CD4-positive, alpha-beta memory T cell (primary cell): ENCODE data around the gene ZNF516. TPM values are rescaled to one million over a fixed set of nuclear protein-coding genes. Genes with fewer than 3 reads are reported as not detected.

Experiments used
- CTCF ChIA-PET: fragments of 350-600 bp; sonication (Branson Sonifier 250); formaldehyde crosslinking; loops from one replicate; lab custom pipeline; 2021; ENCODE audit warnings: inconsistent platforms; ENCODE audit not compliant: partially characterized antibody; lab: Charles Lee
- POLR2A ChIA-PET: fragments of 350-600 bp; sonication (Branson Sonifier 250); formaldehyde crosslinking; loops from one replicate; lab custom pipeline; 2021; ENCODE audit not compliant: partially characterized antibody; lab: Charles Lee
- DNase-seq, 5 donors: peaks; one replicate each; pipeline versions ENCODE4 v3.0.0 to v3.0.0-alpha.2; 2020 to 2022; ENCODE audit warnings: mixed read lengths in 1 of 5
- H3K27ac ChIP-seq: one replicate; pipeline ENCODE4 v1.7.0; 2013; ENCODE audit warnings: low read depth, low read length
- H3K27me3 ChIP-seq: 2 replicates; pipeline ENCODE4 v1.7.0; 2013; ENCODE audit warnings: mild to moderate bottlenecking, low read length, moderate library complexity; ENCODE audit not compliant: insufficient read depth
- H3K36me3 ChIP-seq: 2 replicates; pipeline ENCODE4 v1.7.0; 2013; ENCODE audit warnings: mild to moderate bottlenecking, low read length, moderate library complexity; ENCODE audit not compliant: insufficient read depth
- H3K4me1 ChIP-seq: 2 replicates; pipeline ENCODE4 v1.7.0; 2013; ENCODE audit warnings: mild to moderate bottlenecking, low read length, moderate library complexity; ENCODE audit not compliant: insufficient read depth
- H3K4me3 ChIP-seq, 2 donors: one replicate each; pipeline ENCODE4 v1.7.0; 2013; ENCODE audit warnings: low read length in 2 of 2, mild to moderate bottlenecking in 1 of 2
- H3K9me3 ChIP-seq, 2 donors: one replicate each; pipeline ENCODE4 v1.7.0; 2013; ENCODE audit warnings: low read length in 2 of 2, control low read depth in 1 of 2; ENCODE audit not compliant: control insufficient read depth in 1 of 2
- H3K27ac Mint-ChIP-seq, 7 donors: one replicate each; pipeline ENCODE4 v1.8.0; 2020 to 2021; ENCODE audit warnings: mixed read lengths in 7 of 7, mild to moderate bottlenecking in 6 of 7, inconsistent platforms in 3 of 7, moderate library complexity in 3 of 7
- H3K27me3 Mint-ChIP-seq, 2 donors: one replicate each; pipeline ENCODE4 v1.8.0; 2020 to 2021; ENCODE audit warnings: mixed read lengths in 2 of 2
- H3K36me3 Mint-ChIP-seq, 2 donors: one replicate each; pipeline ENCODE4 v1.8.0; 2020 to 2021; ENCODE audit warnings: mixed read lengths in 2 of 2, inconsistent platforms in 1 of 2, mild to moderate bottlenecking in 1 of 2
- H3K4me1 Mint-ChIP-seq, 4 donors: one replicate each; pipeline ENCODE4 v1.8.0; 2020 to 2021; ENCODE audit warnings: mixed read lengths in 4 of 4, mild to moderate bottlenecking in 1 of 4
- H3K4me3 Mint-ChIP-seq, 8 donors: one replicate each; pipeline ENCODE4 v1.8.0; 2020 to 2021; ENCODE audit warnings: mixed read lengths in 8 of 8, mild to moderate bottlenecking in 7 of 8, moderate library complexity in 6 of 8, inconsistent platforms in 3 of 8
- H3K9me3 Mint-ChIP-seq, 8 donors: one replicate each; pipeline ENCODE4 v1.8.0; 2020 to 2021; ENCODE audit warnings: mixed read lengths in 8 of 8, mild to moderate bottlenecking in 5 of 8, inconsistent platforms in 3 of 8, moderate library complexity in 1 of 8
- intact Hi-C: fragments of 100-400 bp; cut with micrococcal nuclease; formaldehyde crosslinking; loops from one replicate; pipeline ENCODE4 v1.15.1; 2023
- polyA plus RNA-seq, 2 donors: library from polyadenylated mRNA; unstranded; fragments of 300-500 nt; fragmentation: Illumina TruSeq; gene quantifications; one replicate each; pipeline ENCODE4 v1.2.3, GENCODE V29; 2021
- total RNA-seq, 2 experiments: library from RNA; stranded (reverse); gene quantifications; one replicate each; pipeline ENCODE4 v1.2.3, GENCODE V29; 2021

The ZNF516 gene
- total and polyA plus RNA-seq, 4 experiments from 2014 or later = 0.25 to 9.9 (median 4.9) TPM

- peaks cover 0 to 4% of the 10 kb centered on the region in 2 donors for H3K27me3 Mint-ChIP-seq
- peak in 4 of 5 donors; percentile 17 to 33 (median 22) for DNase-seq
- H3K4me1 Mint-ChIP-seq = peaks cover 0 to 19% (median 4%) of the 10 kb centered on the region in 4 donors
- Histone ChIP-seq H3K9me3 (no peaks in the 10 kb centered on the region), H3K36me3 (no peaks in the 10 kb centered on the region), H3K4me1 (peaks cover 3% of the 10 kb centered on the region), H3K27ac (no peak overlapping the region), H3K27me3 (no peaks in the 10 kb centered on the region), H3K4me3 (no peak overlapping the region)
- H3K4me3 Mint-ChIP-seq = peak overlapping the region in 1 of 8 donors; percentile 26
- H3K9me3 Mint-ChIP-seq = peaks cover 0 to 2% (median 0%) of the 10 kb centered on the region in 8 donors
- no peak overlapping the region for H3K27ac Mint-ChIP-seq
- H3K36me3 Mint-ChIP-seq = no peaks in the 10 kb centered on the region
- ChIA-PET CTCF (no interaction called here), POLR2A (no interaction called here)
- intact Hi-C loops = no loop called here
Observed at GRCh38 chr18:76405681-76406356, 89.2 kb downstream of the ZNF516 start.

DNA sequence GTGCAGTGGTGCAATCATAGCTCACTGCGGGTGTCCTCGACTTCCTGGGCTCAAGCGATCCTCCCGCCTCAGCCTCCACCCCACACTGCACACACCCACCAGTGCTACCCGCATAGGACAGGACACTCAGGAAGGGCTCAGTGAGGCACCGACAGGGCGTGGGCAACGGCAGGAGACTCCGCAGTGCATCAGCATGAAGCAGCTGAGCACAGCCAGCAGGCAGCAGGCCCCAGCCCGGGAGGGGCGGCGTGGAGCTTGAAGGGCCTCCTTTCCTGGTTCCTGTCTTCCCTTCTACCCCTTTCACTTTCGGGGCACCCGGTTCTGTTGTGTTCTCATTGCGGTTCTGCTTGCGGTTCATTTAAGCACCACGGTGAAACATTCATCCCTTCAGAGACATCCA, 89.8 kb downstream of the ZNF516 start:
- Histone ChIP-seq H3K9me3 (no peaks in the 10 kb centered on the region), H3K36me3 (no peaks in the 10 kb centered on the region), H3K4me3 (no peak overlapping the region), H3K27ac (no peak overlapping the region), H3K27me3 (no peaks in the 10 kb centered on the region), H3K4me1 (no peaks in the 10 kb centered on the region)
- Mint-ChIP-seq H3K27ac (no peak overlapping the region), H3K4me1 (peaks cover 0 to 14% (median 3%) of the 10 kb centered on the region in 4 donors), H3K36me3 (no peaks in the 10 kb centered on the region), H3K9me3 (peaks cover 0 to 2% (median 0%) of the 10 kb centered on the region in 8 donors), H3K27me3 (peaks cover 0 to 4% of the 10 kb centered on the region in 2 donors), H3K4me3 (no peak overlapping the region)
- POLR2A ChIA-PET = no interaction called here
- CTCF ChIA-PET = no interaction called here
- DNase-seq = no peak
- intact Hi-C loops = no loop called here

DNA sequence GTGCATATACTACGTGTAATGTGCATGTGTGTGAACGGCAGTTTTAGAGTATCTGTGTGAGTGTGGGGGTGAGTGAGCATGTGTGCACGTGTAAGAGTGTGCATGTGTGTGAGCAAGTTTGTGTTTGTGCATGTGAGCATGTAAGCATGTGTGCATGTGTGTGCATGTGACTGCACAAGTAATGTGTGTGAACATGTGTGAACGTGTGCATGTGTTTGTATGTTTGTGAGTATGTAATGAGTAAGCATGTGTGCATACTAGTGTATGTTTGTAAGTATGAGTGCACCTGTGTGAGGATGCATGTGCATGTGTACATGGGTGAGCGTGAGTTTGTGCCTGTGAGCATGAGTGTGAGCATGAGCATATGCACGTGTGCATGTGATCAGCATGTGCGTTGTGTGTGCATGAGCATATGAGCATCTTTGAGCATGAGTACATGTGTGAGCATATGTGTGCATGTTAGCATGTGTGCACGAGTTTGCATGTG, 90.7 kb downstream of the ZNF516 start:
- Histone ChIP-seq H3K27me3 (no peaks in the 10 kb centered on the region), H3K4me3 (no peak overlapping the region), H3K4me1 (no peaks in the 10 kb centered on the region), H3K36me3 (no peaks in the 10 kb centered on the region), H3K9me3 (no peaks in the 10 kb centered on the region), H3K27ac (no peak overlapping the region)
- intact Hi-C loops = no loop called here
- Mint-ChIP-seq H3K27me3 (peaks cover 0 to 2% of the 10 kb centered on the region in 2 donors), H3K9me3 (no peaks in the 10 kb centered on the region), H3K36me3 (no peaks in the 10 kb centered on the region), H3K4me3 (no peak overlapping the region), H3K4me1 (peaks cover 0 to 7% (median 3%) of the 10 kb centered on the region in 4 donors), H3K27ac (no peak overlapping the region)
- DNase-seq = no peak
- CTCF ChIA-PET = no interaction called here
- POLR2A ChIA-PET = no interaction called here

DNA sequence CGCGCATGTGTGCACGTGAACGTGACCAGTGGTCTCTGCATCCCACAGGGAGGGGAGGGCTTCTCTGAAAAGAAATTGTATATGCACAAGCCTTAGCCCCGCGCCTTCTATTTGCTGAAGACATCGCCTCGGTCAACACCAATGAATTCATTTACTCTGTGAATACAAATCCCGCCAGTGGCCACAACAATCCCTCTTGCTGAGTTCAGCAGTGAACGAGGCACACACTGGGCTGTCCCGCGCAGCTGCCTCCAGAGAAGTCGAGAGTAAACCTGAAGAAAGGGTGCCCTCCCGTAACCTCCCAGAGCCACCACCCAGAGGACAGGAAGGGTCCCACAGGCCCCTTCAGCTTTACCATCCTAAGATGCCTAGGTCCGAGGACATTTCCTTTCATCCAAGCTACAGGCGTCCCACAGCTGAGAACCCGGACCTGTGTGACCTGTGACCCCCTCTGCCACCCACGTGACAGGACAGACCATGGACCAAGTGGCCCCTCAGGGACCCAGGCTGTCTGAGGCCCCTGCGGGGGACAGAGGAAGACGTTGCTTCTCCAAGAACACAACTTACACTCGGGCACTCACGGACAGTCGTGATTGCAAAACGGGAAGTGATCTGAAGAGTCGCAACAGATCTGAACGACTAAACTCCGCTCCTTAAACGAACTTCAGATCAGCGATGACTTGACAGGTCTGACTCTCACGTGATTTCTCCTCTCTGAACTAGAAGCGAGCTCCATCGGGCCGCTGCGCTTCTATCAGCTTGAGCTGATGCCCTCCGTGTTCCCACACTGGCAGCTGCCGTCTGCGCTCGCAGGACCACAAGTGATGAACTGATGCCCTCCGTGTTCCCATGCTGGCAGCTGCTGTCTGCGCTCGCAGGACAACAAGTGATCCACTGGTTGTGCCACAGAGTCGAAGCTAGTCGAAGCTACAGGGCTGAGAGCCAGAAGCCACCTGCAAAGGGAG, 92.7 kb downstream of the ZNF516 start:
- intact Hi-C loops = no loop called here
- ChIA-PET CTCF (interaction anchor here (8.6 kb wide), 1 partner anchor 307 kb away, joined by 230 read pairs; no protein-coding TSS in a partner anchor), POLR2A (no interaction called here)
- Histone ChIP-seq H3K9me3 (no peaks in the 10 kb centered on the region), H3K36me3 (no peaks in the 10 kb centered on the region), H3K27ac (no peak overlapping the region), H3K27me3 (no peaks in the 10 kb centered on the region), H3K4me1 (peaks cover 6% of the 10 kb centered on the region), H3K4me3 (no peak overlapping the region)
- H3K4me3 Mint-ChIP-seq = no peak overlapping the region
- peaks cover 4 to 11% (median 7%) of the 10 kb centered on the region in 4 donors for H3K4me1 Mint-ChIP-seq
- peaks cover 2% of the 10 kb centered on the region in 2 donors for H3K27me3 Mint-ChIP-seq
- H3K27ac Mint-ChIP-seq = no peak overlapping the region
- no peaks in the 10 kb centered on the region for H3K36me3 Mint-ChIP-seq
- H3K9me3 Mint-ChIP-seq = no peaks in the 10 kb centered on the region
- no peak for DNase-seq

DNA sequence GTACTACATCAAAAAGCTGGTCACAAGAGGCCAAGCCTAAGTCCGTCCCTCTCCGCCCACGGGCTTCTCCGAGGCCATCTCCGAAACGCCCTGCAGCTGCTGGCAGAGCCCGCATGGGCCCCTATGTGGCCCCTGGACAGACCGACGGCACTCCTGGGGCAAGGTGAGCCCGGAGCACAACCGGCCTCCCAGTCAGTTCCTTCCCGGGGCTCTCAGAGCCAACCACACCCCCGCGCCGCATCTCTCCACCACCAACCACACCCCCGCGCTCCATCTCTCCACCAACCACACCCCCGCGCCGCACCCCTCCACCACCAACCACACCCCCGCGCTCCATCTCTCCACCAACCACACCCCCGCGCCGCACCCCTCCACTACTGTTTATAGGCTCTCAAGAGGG, 93.5 kb downstream of the ZNF516 start:
- H3K27ac Mint-ChIP-seq = no peak overlapping the region

GRCh38 chr18:76399613-76400391, 95.2 kb downstream of the ZNF516 start:
- H3K27ac Mint-ChIP-seq = peak overlapping the region in 1 of 7 donors; percentile 38
- no peaks in the 10 kb centered on the region for H3K36me3 ChIP-seq
- no peaks in the 10 kb centered on the region for H3K9me3 Mint-ChIP-seq
- no peak overlapping the region for H3K4me3 ChIP-seq
- H3K36me3 Mint-ChIP-seq = no peaks in the 10 kb centered on the region
- DNase-seq = no peak
- H3K4me1 ChIP-seq = peaks cover 6% of the 10 kb centered on the region
- ChIA-PET CTCF (interaction anchor here (0.7 to 8.6 kb wide), 26 partner anchors 10 to 601 kb away, joined by 3 to 230 read pairs (median 4); no protein-coding TSS in a partner anchor), POLR2A (interaction anchor here (1.6 kb wide), 1 partner anchor 310 kb away, joined by 6 read pairs; no protein-coding TSS in a partner anchor)
- H3K27me3 Mint-ChIP-seq = peaks cover 0 to 2% of the 10 kb centered on the region in 2 donors
- no peak overlapping the region for H3K4me3 Mint-ChIP-seq
- no peaks in the 10 kb centered on the region for H3K27me3 ChIP-seq
- H3K27ac ChIP-seq = no peak overlapping the region
- H3K4me1 Mint-ChIP-seq = peaks cover 3 to 6% (median 5%) of the 10 kb centered on the region in 4 donors
- intact Hi-C loops = loop anchor here (1.0 kb wide), 1 partner anchor 220 kb away; no protein-coding TSS in a partner anchor
- H3K9me3 ChIP-seq = no peaks in the 10 kb centered on the region

More for the DNA sequence above, 93.5 kb downstream of the ZNF516 start:
- POLR2A ChIA-PET = no interaction called here
- H3K9me3 Mint-ChIP-seq = no peaks in the 10 kb centered on the region
- DNase-seq = no peak
- no peaks in the 10 kb centered on the region for H3K36me3 ChIP-seq
- CTCF ChIA-PET = interaction anchor here (0.7 to 8.6 kb wide), 3 partner anchors 294 to 320 kb away, joined by 3 to 230 read pairs (median 3); no protein-coding TSS in a partner anchor
- H3K4me1 Mint-ChIP-seq = peaks cover 4 to 11% (median 7%) of the 10 kb centered on the region in 4 donors
- H3K27me3 ChIP-seq = no peaks in the 10 kb centered on the region
- no peak overlapping the region for H3K4me3 ChIP-seq
- intact Hi-C loops = no loop called here
- no peaks in the 10 kb centered on the region for H3K9me3 ChIP-seq
- H3K27ac ChIP-seq = no peak overlapping the region
- H3K4me3 Mint-ChIP-seq = no peak overlapping the region
- peaks cover under 1 to 2% of the 10 kb centered on the region in 2 donors for H3K27me3 Mint-ChIP-seq
- H3K36me3 Mint-ChIP-seq = no peaks in the 10 kb centered on the region
- peaks cover 6% of the 10 kb centered on the region for H3K4me1 ChIP-seq
